Nephron (organoid): ENCODE measurements around the gene CEP43.

Experiments used
- H3K27ac Mint-ChIP-seq, 3 experiments: 2 replicates each; pipeline ENCODE4 v1.8.0; 2020; ENCODE audit warnings: mixed read lengths in 3 of 3, mild to moderate bottlenecking in 2 of 3, moderate library complexity in 1 of 3
- H3K27me3 Mint-ChIP-seq: 2 replicates; pipeline ENCODE4 v1.8.0; 2021; ENCODE audit warnings: low read depth, mild to moderate bottlenecking, moderate library complexity, mixed read lengths
- H3K36me3 Mint-ChIP-seq: 2 replicates; pipeline ENCODE4 v1.8.0; 2020; ENCODE audit warnings: low read depth, mixed read lengths
- H3K4me1 Mint-ChIP-seq: 2 replicates; pipeline ENCODE4 v1.8.0; 2020; ENCODE audit warnings: mixed read lengths
- H3K4me3 Mint-ChIP-seq, 3 experiments: 2 replicates each; pipeline ENCODE4 v1.8.0; 2020; ENCODE audit warnings: mild to moderate bottlenecking in 3 of 3, mixed read lengths in 3 of 3, moderate library complexity in 2 of 3
- H3K9me3 Mint-ChIP-seq: 2 replicates; pipeline ENCODE4 v1.8.0; 2020; ENCODE audit warnings: mixed read lengths
- CTCF ChIP-seq, 3 experiments: fragments of 200-600 bp; sonication (generic); IDR thresholded peaks; one replicate each; pipeline ENCODE4 v1.5.0; 2021; ENCODE audit warnings: antibody characterized with exemption in 3 of 3; ENCODE audit not compliant: unreplicated experiment in 3 of 3

The CEP43 gene

GRCh38 chr6:166988674-166989201, 10.5 kb upstream of the CEP43 start:
- Mint-ChIP-seq H3K27ac (peak overlapping the region in 1 of 3 experiments; percentile 22), H3K4me3 (no peak overlapping the region), H3K36me3 (peaks cover 25% of the 10 kb centered on the region), H3K27me3 (no peaks in the 10 kb centered on the region), H3K9me3 (peaks cover 7% of the 10 kb centered on the region), H3K4me1 (peaks cover 6% of the 10 kb centered on the region)
- no peak for TF ChIP-seq CTCF (IDR thresholded peaks at IDR 0.05; ENCODE audit: unreplicated experiment in 3 of 3)

GRCh38 chr6:166989427-166990032, 9.7 kb upstream of the CEP43 start:
- peaks cover 6% of the 10 kb centered on the region for H3K4me1 Mint-ChIP-seq
- no peak overlapping the region for H3K4me3 Mint-ChIP-seq
- TF ChIP-seq CTCF (IDR thresholded peaks at IDR 0.05; ENCODE audit: unreplicated experiment in 3 of 3) = peak in 2 of 3 experiments; percentile 18 to 44
- H3K36me3 Mint-ChIP-seq = peaks cover 30% of the 10 kb centered on the region
- peaks cover 8% of the 10 kb centered on the region for H3K9me3 Mint-ChIP-seq
- no peaks in the 10 kb centered on the region for H3K27me3 Mint-ChIP-seq
- H3K27ac Mint-ChIP-seq = no peak overlapping the region

GRCh38 chr6:166996406-166996805, 2.8 kb upstream of the CEP43 start:
- H3K36me3 Mint-ChIP-seq = peaks cover 26% of the 10 kb centered on the region
- no peak overlapping the region for H3K4me3 Mint-ChIP-seq
- no peaks in the 10 kb centered on the region for H3K27me3 Mint-ChIP-seq
- TF ChIP-seq CTCF (IDR thresholded peaks at IDR 0.05; ENCODE audit: unreplicated experiment in 3 of 3) = no peak
- H3K9me3 Mint-ChIP-seq = peaks cover 3% of the 10 kb centered on the region
- no peak overlapping the region for H3K27ac Mint-ChIP-seq
- H3K4me1 Mint-ChIP-seq = peaks cover 17% of the 10 kb centered on the region

GRCh38 chr6:166997348-166997747, 1.8 kb upstream of the CEP43 start:
- peaks cover 21% of the 10 kb centered on the region for H3K36me3 Mint-ChIP-seq
- H3K27me3 Mint-ChIP-seq = no peaks in the 10 kb centered on the region
- peak overlapping the region; percentile 75 to 88 (median 86) for H3K4me3 Mint-ChIP-seq
- peaks cover 23% of the 10 kb centered on the region for H3K4me1 Mint-ChIP-seq
- TF ChIP-seq CTCF (IDR thresholded peaks at IDR 0.05; ENCODE audit: unreplicated experiment in 3 of 3) = no peak
- peaks cover 3% of the 10 kb centered on the region for H3K9me3 Mint-ChIP-seq
- H3K27ac Mint-ChIP-seq = no peak overlapping the region

- Mint-ChIP-seq H3K9me3 (peaks cover 3% of the 10 kb centered on the region), H3K27me3 (no peaks in the 10 kb centered on the region), H3K36me3 (peaks cover 18% of the 10 kb centered on the region), H3K4me3 (peak overlapping the region; percentile 75 to 88 (median 86)), H3K4me1 (peaks cover 23% of the 10 kb centered on the region), H3K27ac (no peak overlapping the region)
- peak; percentile 47 to 50 (median 49) for TF ChIP-seq CTCF (IDR thresholded peaks at IDR 0.05; ENCODE audit: unreplicated experiment in 3 of 3)
Measured at GRCh38 chr6:166997768-166998255, 1.4 kb upstream of the CEP43 start.
